ENCODE measurements around the gene GEMIN7.
"Not testable (repeated sequence)": the region's sequence is repeated elsewhere in the genome, so short reads cannot be mapped to it uniquely, and the experiment has no call there.

Gene GEMIN7

GRCh38 chr19:45104658-45105349 lies 25.7 kb downstream of the GEMIN7 start:
- FAIRE-seq = no peak

- not testable (repeated sequence) for FAIRE-seq
Measured at GRCh38 chr19:45106363-45106762, 27.3 kb downstream of the GEMIN7 start.

GRCh38 chr19:45107621-45108150 lies 28.6 kb downstream of the GEMIN7 start:
- FAIRE-seq = no peak

GRCh38 chr19:45110851-45111266 lies 31.8 kb downstream of the GEMIN7 start:
- FAIRE-seq = no peak

GRCh38 chr19:45112111-45112827 lies 33.2 kb downstream of the GEMIN7 start:
- no peak for FAIRE-seq

- no peak for FAIRE-seq
Measured at GRCh38 chr19:45113628-45114027, 34.6 kb downstream of the GEMIN7 start.

GRCh38 chr19:45114116-45114515 lies 35.1 kb downstream of the GEMIN7 start:
- FAIRE-seq = no peak

GRCh38 chr19:45115809-45116615 lies 37.0 kb downstream of the GEMIN7 start:
- no peak for FAIRE-seq

- FAIRE-seq = no peak
Measured at GRCh38 chr19:45117167-45117594, 38.1 kb downstream of the GEMIN7 start.

GRCh38 chr19:45117671-45118070 lies 38.6 kb downstream of the GEMIN7 start:
- no peak for FAIRE-seq

- FAIRE-seq = no peak
Measured at GRCh38 chr19:45118106-45118505, 39.0 kb downstream of the GEMIN7 start.

GRCh38 chr19:45118591-45119355 lies 39.7 kb downstream of the GEMIN7 start:
- FAIRE-seq = not testable (repeated sequence)

GRCh38 chr19:45119582-45119981 lies 40.5 kb downstream of the GEMIN7 start:
- FAIRE-seq = no peak

- no peak for FAIRE-seq
Measured at GRCh38 chr19:45121827-45122345, 42.8 kb downstream of the GEMIN7 start.

GRCh38 chr19:45122832-45123231 lies 43.8 kb downstream of the GEMIN7 start:
- FAIRE-seq = no peak

GRCh38 chr19:45123440-45123850 lies 44.4 kb downstream of the GEMIN7 start:
- FAIRE-seq = no peak

GRCh38 chr19:45124021-45124420 lies 45.0 kb downstream of the GEMIN7 start:
- FAIRE-seq = no peak

GRCh38 chr19:45125360-45125759 lies 46.3 kb downstream of the GEMIN7 start:
- FAIRE-seq = no peak

GRCh38 chr19:45125975-45126493 lies 47.0 kb downstream of the GEMIN7 start:
- no peak for FAIRE-seq

- FAIRE-seq = no peak
Measured at GRCh38 chr19:45126654-45127053, 47.6 kb downstream of the GEMIN7 start.

GRCh38 chr19:45128146-45128545 lies 49.1 kb downstream of the GEMIN7 start:
- no peak for FAIRE-seq

- no peak for FAIRE-seq
Measured at GRCh38 chr19:45128806-45129205, 49.7 kb downstream of the GEMIN7 start.
